Embryonic facial prominence (tissue), 1 donor: ENCODE data around the gene TRAF3IP1.

ENCODE experiments used
- DNase-seq: peaks from one replicate; pipeline ENCODE4 v3.0.0-alpha.2; 2016; ENCODE audit errors: extremely low spot score

TRAF3IP1 gene

GRCh38 chr2:238408615-238409340 is 88.5 kb downstream of the TRAF3IP1 start:
- DNase-seq, result no peak

DNA sequence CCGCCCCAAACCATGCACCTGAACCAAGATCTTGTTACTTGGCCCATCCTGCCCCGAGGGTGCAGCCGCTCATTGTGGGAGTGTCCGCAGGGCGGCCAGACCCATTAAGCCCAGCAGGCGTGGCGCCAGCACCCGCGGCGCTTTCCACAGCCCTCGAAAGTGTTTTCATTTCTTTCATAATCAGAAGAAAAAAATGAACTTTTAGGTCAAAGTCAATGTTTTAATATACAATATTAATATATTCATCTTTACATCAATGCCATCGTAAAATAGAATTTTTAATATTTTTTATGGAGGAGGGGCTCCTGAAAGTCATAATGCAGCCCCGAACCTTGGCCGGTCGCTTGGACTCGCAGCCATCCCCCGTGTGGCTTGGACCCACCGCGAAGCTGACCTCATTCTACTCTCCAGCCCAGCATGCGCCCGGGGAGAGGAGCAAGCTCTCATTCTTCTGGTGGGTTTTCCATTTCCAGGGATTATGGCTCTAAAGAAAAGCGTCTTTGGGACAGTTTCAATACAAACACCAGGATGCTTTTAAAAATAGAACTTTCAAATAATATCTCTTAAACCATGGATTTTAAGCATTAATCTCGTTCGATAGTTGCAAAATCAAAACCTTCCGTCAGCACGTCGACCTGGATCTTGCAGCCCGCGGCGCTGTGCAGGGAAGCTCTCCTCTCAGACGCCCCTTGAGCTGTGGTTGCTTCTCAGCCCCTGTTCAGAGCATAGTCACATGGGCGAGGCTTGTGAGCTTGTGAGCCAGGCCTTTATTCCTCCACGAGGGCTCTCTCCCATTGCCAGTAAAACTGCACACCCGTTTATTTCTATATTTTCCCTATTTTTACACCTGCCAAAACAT is 89.3 kb downstream of the TRAF3IP1 start:
- DNase-seq, result no peak

- DNase-seq, result no peak
Observed at GRCh38 chr2:238412067-238412767, 91.9 kb downstream of the TRAF3IP1 start.

GRCh38 chr2:238413368-238413767 is 93.0 kb downstream of the TRAF3IP1 start:
- DNase-seq, result no peak

DNA sequence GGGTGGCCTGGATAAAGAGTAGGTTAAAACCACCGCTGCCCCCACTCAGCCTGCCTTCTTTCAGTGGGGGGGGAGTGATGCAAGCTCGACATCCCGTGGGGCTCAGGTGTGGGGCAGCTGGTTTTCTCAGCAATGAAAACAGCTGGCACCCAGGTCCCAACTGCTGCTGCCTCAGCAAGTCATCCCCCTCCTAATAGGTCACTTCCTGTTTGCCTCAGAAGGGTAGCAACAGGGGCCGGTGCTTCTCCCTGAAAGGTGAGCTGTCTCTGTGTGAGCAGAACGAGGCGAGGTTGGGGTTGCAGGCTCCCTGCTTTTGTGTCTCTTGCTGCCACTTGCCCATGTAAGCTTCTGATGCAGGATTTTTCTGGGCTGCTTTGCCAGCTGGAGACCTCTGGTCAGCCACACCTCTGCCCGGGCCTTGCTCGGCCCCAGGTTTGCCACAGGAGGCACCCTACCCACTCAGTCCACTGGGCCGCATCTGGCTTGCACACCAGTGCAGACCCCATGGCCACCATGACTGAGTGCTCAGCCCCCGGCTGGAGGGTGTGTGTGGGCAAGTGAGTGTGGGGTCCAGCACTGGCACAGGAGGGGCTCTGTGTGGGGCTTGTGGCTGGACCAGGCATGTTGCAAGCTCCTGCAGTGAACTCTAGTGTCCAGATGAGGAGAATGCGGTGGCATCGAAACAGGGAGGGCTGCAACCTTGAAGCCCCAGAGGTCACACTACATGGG is 94.9 kb downstream of the TRAF3IP1 start:
- no peak for DNase-seq

DNA sequence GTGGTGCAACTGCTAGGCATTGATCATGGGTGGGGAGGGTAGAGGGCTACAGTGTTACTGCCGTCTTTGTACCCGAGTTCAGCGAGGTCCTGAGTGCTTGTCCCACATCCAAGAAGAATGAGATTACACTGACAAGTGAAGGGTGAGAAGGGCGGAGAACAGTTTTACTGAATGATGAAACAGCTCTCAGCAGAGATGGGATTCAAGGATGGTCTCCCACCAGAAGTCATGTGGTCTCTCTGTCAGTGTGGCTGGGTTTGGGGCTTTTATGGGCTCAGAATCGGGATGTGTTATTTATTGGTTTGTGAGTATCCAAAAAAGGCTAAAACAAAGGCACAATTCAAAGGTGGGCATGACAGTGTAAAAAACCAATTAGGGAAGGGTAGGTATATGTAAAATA is 95.6 kb downstream of the TRAF3IP1 start:
- no peak for DNase-seq

DNA sequence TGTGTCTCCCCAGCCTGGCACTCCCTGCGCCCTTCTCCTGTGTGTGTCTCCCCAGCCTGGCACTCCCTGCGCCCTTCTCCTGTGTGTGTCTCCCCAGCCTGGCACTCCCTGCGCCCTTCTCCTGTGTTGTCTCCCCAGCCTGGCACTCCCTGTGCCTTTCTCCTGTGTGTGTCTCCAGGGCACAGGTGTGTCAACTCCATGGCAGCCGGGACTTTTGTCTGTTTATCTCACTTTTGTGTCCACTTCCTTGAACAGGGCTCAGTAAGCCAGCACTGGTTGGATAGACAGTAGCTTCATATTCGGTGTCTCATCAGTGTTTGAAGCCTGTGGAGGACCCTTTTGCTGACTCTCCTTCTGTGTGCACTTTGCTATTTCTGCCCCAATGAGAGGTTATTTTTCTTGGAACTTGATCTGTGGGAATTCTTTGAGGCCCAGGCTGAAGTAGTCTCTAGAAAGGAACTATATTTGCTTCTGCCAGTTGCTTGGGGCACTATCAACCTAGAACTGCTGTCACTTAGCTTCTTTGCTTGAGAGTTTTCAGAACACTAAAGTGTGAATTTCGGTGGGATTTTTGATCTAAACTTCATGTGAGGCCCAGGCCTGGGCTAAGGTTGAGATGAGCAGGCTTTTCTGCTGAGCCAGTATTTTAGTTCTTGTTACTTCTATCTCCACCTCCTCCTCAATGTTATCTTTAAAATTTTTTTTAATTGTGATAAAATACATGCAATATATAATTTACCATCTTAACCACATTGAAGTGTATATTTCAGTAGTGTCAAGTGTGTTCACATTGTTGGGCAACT is 98.1 kb downstream of the TRAF3IP1 start:
- no peak for DNase-seq

GRCh38 chr2:238418999-238419546 is 98.8 kb downstream of the TRAF3IP1 start:
- no peak for DNase-seq

DNA sequence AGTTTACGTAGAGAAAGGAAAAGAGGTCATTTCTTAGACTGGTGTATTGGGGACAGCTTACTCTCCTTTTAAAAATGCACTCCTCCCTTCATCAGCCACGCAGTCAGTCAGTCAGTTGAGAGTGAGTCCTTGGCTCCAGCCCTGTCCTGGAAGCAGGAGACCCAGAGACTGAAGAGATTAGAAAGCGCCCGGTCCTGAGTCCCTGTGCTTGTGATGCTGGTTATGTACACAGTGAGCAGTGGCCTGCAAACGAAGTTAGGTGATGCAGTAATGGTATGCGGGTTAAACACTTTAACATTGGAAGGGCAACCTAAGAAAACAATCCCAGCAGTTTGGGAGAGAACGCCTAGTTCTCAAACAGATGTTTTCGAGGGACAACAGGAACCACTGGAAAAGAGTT is 100.1 kb downstream of the TRAF3IP1 start:
- DNase-seq, result no peak

- no peak for DNase-seq
Observed at GRCh38 chr2:238420878-238421694, 100.8 kb downstream of the TRAF3IP1 start.

DNA sequence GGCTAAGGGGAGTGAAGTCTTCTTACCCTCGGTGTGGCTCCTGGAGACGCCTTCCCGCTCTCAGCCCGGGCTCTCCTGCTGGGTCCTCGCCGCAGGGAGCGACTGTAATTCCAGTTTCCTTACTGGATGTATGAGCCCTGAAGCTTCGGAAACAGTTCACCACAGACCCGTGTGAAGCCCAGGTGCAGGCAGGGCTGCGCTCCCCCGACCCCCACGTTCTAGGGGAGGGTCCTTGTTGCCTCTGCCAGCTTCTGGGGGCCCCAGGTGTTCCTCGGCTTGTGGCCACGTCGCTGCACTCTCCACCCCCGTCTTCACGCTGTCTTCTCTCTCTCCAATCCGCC is 101.3 kb downstream of the TRAF3IP1 start:
- no peak for DNase-seq

DNA sequence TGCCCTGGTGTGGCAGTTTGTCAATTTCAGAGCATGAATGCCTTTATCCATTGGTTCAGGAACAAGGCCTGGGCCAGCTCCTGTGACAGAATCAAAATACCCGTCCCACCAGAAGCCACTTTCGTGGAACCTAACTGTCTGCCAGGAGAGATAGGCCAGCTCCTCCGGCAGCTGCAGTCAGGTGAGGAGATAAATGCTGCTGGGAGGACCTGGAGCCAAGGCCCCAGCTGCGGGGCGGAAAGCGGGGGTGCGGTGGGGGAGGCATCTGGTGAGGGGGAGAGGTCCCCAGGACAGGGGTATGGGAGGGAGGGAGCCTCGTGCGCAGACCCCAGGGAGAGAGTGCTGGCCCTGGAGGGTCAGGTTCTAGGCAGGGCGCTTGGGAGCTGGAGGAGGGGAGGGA is 102.0 kb downstream of the TRAF3IP1 start:
- DNase-seq, result no peak

DNA sequence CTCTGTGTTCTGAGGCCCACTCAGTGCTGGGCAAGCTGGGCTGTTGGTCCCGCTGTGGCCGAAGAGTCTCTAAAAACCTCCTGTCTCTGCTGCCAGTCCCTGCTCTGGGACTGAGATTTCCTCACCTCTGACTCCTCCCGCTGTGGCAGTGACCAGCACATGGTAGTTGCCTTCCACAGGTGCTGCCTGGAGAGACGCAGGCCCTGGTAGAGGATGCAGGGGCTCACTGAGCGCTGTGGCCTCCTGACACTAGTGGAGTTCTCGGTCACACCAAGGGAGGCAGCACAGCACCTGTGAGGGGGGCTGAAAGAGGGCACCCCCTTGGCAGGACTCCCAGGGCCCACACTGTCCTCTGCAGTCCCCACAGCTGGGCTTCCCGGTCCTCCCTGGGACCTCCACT is 102.6 kb downstream of the TRAF3IP1 start:
- no peak for DNase-seq

- no peak for DNase-seq
Observed at GRCh38 chr2:238423561-238424312, 103.4 kb downstream of the TRAF3IP1 start.

DNA sequence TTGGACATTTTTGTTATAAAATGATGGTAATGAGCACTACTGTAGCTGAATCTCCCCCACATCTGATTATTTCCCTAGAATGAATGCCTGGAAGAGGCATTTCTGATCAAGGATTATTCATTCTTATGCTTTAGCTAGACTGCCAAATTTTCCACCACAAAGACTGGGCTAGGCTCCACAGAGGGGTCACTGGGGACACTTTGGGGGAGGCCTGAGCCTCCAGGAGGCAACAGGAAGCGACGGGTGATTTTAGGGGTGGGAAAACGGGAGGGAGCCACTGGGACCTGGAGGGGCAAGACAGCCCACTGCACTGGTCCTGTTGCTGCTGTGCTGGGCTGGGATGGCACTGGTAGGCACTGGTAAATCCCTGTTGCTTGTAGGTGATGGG is 104.0 kb downstream of the TRAF3IP1 start:
- no peak for DNase-seq

DNA sequence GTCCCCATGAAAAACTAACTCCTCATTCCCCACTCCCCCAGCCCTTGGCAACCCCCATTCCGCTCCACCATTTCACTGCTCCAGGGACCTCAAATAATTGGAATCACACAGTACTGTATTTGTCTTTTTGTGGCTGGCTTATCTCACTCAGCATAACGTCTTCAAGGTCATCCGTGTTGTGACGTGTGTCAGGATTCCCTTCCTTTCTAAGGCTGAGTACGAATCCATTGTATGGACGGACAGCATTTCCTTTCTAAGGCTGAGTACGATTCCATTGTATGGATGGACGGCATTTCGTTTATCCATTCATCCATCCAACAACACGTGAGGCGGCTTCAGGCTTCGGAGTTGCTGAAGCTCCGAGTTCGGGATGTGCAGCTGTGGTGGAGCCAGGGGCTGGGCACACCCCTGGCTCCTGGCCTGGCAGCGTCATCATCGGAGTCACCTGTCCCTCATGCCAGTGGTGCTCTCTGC is 105.2 kb downstream of the TRAF3IP1 start:
- no peak for DNase-seq

- peak; percentile 39 for DNase-seq
Observed at GRCh38 chr2:238425979-238426567, 105.8 kb downstream of the TRAF3IP1 start.

DNA sequence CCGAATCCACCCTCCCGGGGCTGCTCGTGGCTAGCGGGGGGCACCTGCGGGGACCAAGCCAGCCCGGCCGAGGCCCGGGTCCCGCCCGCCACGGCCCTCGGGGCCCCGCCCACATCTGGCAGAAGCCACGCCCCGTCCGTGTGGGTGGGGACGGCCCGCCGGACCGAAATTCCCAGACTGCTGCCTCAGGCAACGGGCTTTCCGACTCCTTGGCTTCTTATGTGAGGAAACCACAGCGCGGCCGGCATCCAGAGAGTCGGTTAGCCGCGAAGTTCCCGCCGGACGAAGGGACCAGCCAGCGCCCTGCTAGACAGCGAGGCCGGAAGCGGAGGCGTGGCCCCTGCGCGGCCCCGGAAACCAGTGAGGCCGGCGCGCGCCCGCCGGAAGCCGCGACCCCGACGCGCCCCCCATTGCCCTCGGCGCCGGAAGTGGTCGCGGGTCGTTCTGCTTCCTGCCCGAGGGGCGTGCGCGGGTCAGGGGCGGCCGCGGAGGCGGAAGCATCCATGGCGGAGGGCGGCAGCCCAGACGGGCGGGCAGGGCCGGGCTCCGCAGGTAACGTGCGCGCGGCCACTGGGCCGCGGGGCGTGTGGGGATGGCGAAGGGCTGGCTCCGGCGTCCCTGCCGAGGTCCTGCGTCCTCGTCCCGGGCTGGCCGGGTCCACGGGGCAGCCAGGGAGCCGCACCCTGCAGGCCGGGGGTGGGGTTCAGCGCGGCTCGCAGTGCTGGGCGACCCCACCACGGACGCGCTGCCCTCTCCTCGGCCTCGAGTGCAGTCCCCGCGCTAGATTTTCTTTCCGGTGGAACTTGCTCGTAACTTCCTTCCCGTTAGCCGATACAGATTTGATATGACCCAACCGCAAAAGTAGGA is 106.5 kb downstream of the TRAF3IP1 start, which contains the start of gene ASB1:
Gene ASB1, plus strand, starts transcription at position 360 of the 867 bp plus-strand sequence. Its CDS starts 144 bp downstream, at position 504.
- DNase-seq, result peak; percentile 33
